Sigmoid colon (tissue), 4 donors: ENCODE data around the gene C12orf50.
"Not testable (repeated sequence)": the region's sequence is repeated elsewhere in the genome, so short reads cannot be mapped to it uniquely, and the experiment has no call there.

ENCODE experiments used
- EP300 ChIP-seq, 4 donors: sonication (generic); formaldehyde crosslinking; IDR thresholded peaks; one replicate each; pipeline ENCODE4 v1.6.1; 2017; ENCODE audit warnings: antibody characterized with exemption in 4 of 4
- POLR2A ChIP-seq, 2 donors: fragments of 450-650 bp; IDR thresholded peaks; one replicate each; pipeline ENCODE4 v1.6.1; 2016; ENCODE audit warnings: antibody characterized with exemption in 2 of 2, mild to moderate bottlenecking in 2 of 2, moderate library complexity in 2 of 2
- POLR2AphosphoS5 ChIP-seq, 4 donors: sonication (generic); formaldehyde crosslinking; IDR thresholded peaks; one replicate each; pipeline ENCODE4 v1.6.1; 2017; ENCODE audit warnings: antibody characterized with exemption in 4 of 4
- TF ChIP-seq, protein P1 (sequence below), 4 experiments: fragments of 450-650 bp in 3 of 4; fragments of 200-600 bp in 1 of 4; IDR thresholded peaks; one replicate each; pipeline ENCODE4 v1.5.1; 2016 to 2019; ENCODE audit warnings: antibody characterized with exemption in 4 of 4, mild to moderate bottlenecking in 3 of 4, moderate library complexity in 2 of 4

DNA sequence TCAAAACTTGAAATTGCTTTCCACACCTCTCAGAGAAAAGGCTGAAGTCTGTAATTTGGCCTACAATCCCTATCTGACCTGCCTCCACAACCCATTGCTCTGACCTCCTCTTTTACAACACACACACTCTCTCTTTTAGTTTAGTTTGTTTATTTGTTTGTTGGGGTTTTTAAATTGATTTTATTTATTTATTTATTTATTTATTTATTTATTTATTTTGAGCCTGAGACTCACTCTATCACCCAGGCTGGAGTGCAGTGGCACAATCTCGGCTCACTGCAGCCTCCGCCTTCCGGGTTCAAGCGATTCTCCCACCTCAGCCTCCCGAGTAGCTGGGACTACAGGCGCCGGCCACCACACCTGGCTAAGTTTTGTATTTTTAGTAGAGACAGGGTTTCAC, 75.2 kb downstream of the C12orf50 start:
- TF ChIP-seq POLR2A, EP300, POLR2AphosphoS5 (IDR thresholded peaks at IDR 0.05): not testable (repeated sequence)
- TF ChIP-seq, protein P1, sequence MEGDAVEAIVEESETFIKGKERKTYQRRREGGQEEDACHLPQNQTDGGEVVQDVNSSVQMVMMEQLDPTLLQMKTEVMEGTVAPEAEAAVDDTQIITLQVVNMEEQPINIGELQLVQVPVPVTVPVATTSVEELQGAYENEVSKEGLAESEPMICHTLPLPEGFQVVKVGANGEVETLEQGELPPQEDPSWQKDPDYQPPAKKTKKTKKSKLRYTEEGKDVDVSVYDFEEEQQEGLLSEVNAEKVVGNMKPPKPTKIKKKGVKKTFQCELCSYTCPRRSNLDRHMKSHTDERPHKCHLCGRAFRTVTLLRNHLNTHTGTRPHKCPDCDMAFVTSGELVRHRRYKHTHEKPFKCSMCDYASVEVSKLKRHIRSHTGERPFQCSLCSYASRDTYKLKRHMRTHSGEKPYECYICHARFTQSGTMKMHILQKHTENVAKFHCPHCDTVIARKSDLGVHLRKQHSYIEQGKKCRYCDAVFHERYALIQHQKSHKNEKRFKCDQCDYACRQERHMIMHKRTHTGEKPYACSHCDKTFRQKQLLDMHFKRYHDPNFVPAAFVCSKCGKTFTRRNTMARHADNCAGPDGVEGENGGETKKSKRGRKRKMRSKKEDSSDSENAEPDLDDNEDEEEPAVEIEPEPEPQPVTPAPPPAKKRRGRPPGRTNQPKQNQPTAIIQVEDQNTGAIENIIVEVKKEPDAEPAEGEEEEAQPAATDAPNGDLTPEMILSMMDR (IDR thresholded peaks at IDR 0.05), result not testable (repeated sequence)
